HG03439 (cell line): ENCODE data around the gene NEUROG1.

Source experiments
- ATAC-seq: cut with Tn5 transposase; IDR thresholded peaks from one replicate; pipeline ENCODE4 v1.9.1; 2021; ENCODE audit warnings: mild to moderate bottlenecking, moderate library complexity; ENCODE audit not compliant: unreplicated experiment

NEUROG1 gene

DNA sequence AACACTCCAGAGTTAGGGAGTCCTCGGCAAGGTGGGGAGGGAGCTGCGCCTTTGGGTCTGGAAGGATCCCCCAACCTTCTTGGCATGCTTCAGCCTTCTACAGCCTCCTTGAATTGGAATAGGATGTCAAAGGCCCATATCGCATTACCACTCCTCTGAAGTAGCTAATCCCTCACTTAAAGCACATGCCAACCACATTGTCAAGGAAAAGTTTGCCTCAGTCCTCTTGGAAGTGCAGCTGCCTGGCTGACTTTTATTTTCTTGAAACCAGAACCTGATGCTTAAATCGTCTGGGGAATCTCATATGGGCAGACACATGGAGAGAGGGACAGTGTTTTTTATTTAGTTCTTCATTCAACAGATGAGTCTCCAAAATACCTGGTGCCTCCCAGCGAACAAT is 28.6 kb upstream of the NEUROG1 start:
- no peak for ATAC-seq

GRCh38 chr5:135561266-135561665 is 25.5 kb upstream of the NEUROG1 start:
- no peak for ATAC-seq

GRCh38 chr5:135560858-135561257 is 25.1 kb upstream of the NEUROG1 start:
- ATAC-seq, result peak; percentile 91

DNA sequence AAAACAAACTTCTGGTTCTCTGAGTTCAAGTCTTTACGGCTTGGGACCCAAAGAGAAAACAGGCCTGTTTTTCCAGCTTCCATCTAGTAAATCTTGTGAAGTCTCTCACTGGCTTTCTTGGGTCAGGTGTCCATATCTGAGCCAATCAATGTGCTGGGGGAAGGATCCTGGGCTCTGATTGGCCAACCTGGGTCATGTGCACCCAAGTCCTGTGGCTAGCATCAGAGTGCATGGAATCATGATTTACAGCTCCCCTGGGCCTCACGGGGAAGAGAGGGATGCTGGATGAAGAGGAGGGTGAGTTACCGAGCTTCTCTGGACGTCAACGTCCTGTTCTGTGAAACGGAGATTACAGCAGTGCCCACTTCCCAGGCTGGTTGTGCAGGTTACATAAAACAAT is 23.6 kb upstream of the NEUROG1 start:
- no peak for ATAC-seq

- no peak for ATAC-seq
These were observed 21.5 kb upstream of the NEUROG1 start for GRCh38 chr5:135557076-135557838.

- ATAC-seq, result no peak
These were observed 20.9 kb upstream of the NEUROG1 start for GRCh38 chr5:135556620-135557019.

GRCh38 chr5:135555530-135555929 is 19.8 kb upstream of the NEUROG1 start:
- ATAC-seq, result no peak

GRCh38 chr5:135553688-135554462 is 18.1 kb upstream of the NEUROG1 start:
- no peak for ATAC-seq

- peak; percentile 53 for ATAC-seq
These were observed 16.1 kb upstream of the NEUROG1 start for GRCh38 chr5:135551593-135552447.

DNA sequence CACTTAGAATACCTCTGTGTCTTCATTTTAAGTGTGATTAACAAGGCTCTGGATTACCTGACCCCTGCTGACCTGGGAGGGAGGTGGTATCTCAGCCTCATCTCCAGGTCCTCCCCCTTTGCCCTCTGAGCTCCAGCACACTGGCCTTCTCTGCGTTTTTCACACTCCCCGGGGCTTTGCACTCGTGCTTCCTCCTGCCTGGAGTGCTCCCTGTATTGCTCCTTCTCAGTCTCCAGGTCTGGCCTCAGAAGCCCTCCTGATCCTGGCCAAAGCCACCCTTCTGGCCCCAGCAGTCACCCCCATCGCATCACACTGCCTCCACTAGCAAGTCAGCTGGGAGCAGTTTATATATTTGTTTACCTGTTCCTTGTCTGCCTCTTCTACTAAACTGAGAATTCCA is 13.6 kb upstream of the NEUROG1 start:
- ATAC-seq, result no peak

GRCh38 chr5:135547590-135548254 is 12.0 kb upstream of the NEUROG1 start:
- ATAC-seq, result no peak

DNA sequence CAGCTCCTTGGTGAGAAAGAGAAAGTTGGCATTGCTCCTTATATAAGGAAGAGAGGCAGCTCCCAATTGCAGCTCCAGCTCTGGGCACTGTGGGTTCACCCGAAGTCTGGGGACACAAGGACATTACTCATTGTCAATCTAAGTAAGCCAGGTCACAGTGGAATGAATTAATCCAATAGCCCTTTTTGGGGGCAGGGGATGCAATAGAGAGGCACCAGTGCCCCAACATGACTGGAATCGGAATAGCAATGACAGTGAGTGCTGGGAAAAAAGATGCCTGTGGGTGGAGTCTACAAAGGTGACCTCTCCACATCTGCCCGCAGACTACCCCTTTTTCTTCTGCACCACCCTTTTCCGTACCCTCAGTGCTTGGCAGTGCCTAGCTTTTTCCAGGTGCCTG is 11.1 kb upstream of the NEUROG1 start:
- no peak for ATAC-seq

DNA sequence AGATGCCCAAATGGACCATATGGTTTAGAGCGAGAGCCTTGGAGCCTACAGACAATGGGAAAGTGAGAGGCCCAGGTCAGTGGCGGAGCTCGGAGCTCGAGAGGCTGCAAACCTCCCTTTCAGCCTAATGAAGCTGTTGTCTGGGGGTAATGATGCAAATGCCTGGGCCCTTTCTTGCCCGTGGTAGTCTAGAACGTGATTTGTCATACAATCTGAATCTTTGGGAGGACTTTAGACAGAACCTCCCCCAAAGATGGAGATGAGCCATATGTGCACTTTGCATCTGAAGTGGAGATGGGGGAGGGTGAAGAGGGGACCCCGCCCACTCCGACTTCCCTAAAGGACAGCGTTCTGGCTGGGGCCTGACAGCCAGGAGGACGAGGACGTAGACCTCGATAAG is 10.3 kb upstream of the NEUROG1 start:
- no peak for ATAC-seq

GRCh38 chr5:135545099-135545498 is 9.3 kb upstream of the NEUROG1 start:
- no peak for ATAC-seq

DNA sequence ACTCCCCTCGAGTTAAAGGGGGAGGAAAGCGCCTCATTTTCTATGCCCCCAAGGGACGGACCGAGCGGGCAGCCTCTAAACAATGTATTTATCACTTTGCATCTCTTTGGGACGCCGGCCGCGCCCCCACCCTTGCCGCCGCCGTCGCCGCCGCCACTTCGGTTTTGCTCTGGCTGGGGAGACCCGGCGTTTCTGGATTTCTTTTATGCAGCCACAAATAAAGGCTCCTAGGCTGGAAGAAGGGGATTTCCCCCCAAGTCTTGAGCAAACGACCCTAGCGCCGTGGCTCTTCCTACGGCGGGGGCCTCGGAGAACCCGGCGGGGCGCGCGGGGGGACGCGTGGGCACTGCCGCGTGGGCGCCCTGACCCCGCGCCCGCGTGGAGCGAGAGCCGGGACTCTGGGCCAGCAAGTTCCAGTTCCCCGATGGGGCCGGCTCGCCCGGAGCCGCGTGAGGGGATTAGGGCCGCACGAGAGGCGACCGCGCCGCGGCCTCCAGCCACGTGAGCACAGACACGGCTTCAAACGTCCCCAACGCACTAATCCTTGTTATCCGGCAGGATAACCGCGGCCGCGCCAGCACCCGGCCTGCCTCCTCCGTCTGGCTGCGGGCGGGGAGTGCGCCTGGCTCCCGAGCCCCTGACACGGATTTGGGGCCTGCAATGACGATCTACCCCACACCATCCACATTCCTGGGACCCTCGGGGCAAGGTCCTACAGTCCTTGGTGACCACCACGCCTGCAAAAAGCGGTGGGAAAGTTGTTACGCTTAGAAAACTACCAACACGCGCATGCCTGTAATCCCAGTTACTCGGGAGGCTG is 7.9 kb upstream of the NEUROG1 start:
- peak; percentile 29 for ATAC-seq

DNA sequence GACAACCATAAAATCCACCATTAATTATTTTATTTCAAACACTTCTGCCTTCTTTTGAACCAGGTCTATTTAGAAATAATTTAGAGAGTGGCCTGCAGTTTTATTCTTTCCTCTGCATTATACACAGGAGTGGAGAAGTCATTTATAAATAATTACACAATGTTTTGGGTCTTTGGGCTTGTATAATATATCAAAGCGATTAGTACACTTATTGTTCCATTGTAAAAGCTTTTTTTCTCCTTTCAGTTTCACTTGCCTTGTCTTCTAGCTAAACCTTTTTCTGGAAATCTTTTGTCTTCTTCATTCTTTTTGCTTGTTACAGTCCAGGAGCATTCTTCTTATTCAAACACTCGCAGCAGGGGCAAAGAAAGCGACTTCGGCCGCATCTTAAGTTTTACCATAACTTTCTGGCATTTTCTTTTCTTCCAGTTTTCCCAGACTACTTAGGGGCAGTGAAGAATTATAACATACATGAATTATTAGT is 7.3 kb upstream of the NEUROG1 start:
- no peak for ATAC-seq

DNA sequence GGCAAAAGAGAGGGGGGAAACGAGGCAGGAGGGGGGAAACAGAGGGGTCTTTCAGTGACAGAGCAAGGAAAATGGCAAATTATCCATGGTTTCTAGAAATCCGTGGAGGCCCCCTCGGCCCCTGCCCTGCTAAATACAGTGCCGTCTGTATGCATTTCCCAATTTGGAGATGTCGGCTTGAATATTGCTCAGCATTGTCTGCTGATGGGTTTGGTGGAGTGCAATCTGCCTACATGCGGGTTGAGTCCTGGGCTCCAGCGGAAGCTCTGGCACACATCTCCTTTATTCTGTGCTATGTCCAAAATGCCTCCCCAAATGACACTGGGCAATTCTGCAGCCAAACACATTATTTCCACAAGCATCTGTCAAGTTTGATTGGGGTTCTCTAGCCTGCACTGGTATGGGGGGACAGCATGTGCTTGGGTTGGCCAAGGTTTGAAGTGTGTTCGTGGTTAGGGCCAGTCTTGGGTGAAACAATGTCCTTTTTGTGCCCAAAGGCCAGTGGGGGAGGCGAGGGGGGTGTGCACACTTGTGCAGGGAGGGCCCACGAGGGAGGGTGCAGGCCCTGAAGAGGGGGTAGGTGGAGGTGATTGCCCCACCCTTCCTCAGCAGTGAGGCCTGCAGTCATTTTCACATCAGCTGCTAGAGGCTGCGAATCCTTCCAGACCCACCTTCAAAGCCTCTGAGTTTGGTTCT is 6.2 kb upstream of the NEUROG1 start:
- ATAC-seq, result no peak

DNA sequence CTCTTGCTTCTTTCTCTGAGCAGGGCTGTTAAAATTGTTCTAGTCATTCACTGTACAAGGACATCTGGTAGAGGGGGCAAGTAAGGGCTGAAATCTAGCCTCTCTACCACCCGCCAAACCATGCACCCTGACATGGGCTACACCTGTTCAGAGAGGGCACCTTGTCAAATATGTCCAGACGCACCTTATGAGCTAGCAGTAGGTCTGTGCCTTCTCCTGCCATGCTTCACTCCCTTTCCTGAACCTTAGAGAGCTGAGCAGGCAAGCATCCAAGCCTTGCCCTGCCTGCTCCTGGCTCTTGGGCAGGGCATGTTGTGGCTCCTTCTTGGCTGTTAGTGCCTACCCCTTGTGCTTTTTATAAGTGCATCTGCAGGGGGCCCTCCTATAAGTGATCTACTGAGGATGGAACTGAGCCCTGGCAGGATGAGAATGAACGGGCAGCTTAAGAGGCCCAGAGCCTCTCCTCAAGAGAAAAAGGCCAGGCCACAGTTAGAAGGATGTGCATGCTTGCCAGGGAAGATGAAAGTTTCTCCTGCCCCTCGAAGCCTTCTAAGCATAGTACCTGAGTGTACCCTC is 3.8 kb upstream of the NEUROG1 start:
- no peak for ATAC-seq

DNA sequence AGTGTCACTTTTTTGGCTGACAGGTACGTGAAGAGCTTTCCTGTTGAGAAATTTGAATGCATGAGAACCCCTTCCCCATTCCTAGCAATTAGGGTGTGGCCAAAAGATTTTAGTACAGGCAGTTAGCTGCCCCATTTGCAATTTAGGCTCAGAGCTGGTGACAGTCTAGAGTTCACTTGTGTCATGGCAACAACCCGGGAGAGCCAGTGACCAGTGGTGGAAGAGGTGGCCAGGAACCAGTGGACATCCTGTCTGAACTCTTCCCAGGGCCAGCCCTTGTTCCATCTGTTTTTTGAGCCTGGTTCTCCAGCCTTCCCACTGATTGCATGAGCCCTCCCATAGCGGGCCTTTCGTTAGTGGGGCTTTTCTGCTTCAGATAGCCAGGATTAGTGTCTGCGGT is 2.5 kb upstream of the NEUROG1 start:
- no peak for ATAC-seq
